ENCODE data around the gene ATXN3L.

- no peak for TF ChIP-seq CTCF (IDR thresholded peaks at IDR 0.05 in 2 of 3, conservative IDR thresholded peaks at IDR 0.05 in 1 of 3; ENCODE audit: borderline replicate concordance in 1 of 3, insufficient read depth in 1 of 3, low read depth in 2 of 3, low read length in 2 of 3)
- no peak for TF ChIP-seq EZH2 (IDR thresholded peaks at IDR 0.05)
- no peak for TF ChIP-seq RAD21 (IDR thresholded peaks at IDR 0.05; ENCODE audit: low read depth)
Observed at GRCh38 chrX:13287816-13288215, 32.0 kb downstream of the ATXN3L start.
